Subcutaneous adipose tissue (tissue), 4 donors: ENCODE results near the gene SPTBN1. TPM values are rescaled to one million over a fixed set of nuclear protein-coding genes. Genes with fewer than 3 reads are reported as not detected.

Experiments used
- total RNA-seq, 4 donors: library from RNA; depleted of rRNA; stranded (reverse); fragments of >200 nt; gene quantifications; one replicate each; pipeline ENCODE4 v1.1.0, GENCODE V29; 2016
- TF ChIP-seq, protein P1 (sequence below): fragments of 450-650 bp; IDR thresholded peaks from one replicate; pipeline ENCODE4 v1.5.1; 2016; ENCODE audit warnings: low read depth, mild to moderate bottlenecking, control low read depth, antibody characterized with exemption, moderate library complexity

Gene SPTBN1
- total RNA-seq, 4 donors from 2014 or later, result 655 to 1,523 (median 889) TPM

DNA sequence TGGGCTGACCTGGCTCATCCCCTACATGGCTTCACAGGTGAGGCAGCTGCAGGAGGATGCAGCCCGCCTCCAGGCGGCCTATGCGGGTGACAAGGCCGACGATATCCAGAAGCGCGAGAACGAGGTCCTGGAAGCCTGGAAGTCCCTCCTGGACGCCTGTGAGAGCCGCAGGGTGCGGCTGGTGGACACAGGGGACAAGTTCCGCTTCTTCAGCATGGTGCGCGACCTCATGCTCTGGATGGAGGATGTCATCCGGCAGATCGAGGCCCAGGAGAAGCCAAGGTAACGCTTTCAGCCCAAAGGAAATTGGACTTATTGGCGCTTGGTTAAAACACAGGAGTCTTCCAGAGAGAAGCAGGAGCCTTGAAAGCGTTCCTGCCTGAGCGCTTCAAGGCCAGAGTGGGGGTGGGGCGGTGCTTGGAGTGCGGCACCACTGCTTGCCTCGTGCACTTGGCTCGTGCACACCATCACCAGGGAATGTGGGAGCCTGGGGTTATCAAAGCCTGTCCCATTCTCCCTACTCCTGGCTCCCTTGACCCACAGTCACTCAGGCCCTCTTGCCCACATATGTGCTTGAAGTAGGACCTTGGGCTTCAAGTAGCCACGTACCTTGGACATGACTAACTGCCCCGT lies 197.6 kb downstream of the SPTBN1 start:
- TF ChIP-seq, protein P1, sequence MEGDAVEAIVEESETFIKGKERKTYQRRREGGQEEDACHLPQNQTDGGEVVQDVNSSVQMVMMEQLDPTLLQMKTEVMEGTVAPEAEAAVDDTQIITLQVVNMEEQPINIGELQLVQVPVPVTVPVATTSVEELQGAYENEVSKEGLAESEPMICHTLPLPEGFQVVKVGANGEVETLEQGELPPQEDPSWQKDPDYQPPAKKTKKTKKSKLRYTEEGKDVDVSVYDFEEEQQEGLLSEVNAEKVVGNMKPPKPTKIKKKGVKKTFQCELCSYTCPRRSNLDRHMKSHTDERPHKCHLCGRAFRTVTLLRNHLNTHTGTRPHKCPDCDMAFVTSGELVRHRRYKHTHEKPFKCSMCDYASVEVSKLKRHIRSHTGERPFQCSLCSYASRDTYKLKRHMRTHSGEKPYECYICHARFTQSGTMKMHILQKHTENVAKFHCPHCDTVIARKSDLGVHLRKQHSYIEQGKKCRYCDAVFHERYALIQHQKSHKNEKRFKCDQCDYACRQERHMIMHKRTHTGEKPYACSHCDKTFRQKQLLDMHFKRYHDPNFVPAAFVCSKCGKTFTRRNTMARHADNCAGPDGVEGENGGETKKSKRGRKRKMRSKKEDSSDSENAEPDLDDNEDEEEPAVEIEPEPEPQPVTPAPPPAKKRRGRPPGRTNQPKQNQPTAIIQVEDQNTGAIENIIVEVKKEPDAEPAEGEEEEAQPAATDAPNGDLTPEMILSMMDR, result no peak

DNA sequence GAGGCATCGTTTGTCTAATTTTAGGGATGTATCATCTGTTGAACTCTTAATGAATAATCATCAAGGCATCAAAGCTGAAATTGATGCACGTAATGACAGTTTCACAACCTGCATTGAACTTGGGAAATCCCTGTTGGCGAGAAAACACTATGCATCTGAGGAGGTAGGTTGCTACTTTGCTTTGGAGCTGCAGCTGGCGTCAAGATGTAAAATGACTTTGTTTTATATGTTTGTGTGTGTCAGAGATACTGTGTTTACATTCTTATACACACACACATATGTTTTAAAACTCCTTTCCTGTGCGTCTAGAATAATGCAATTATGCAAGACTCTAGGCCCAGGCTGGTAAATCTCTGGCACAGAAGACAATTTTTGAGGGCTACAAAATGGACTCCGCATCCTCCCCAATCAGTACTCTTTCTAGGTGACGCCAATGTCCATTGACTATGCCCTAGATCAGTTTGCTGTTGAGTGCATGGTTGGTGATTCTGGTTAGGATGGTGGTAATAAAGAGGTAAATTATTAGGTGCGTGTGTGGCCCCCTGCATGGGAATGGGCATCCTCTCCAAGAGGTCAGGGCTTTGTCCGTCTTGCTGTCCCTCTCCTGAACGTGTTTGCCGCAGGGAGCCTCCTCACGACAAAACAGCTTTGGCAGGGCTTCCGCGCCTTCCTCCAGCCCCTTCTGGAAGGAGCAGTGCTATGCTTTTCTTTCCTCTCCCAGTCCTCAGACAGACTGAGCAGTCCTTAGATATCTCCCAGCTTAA lies 199.1 kb downstream of the SPTBN1 start:
- TF ChIP-seq, protein P1, result no peak

DNA sequence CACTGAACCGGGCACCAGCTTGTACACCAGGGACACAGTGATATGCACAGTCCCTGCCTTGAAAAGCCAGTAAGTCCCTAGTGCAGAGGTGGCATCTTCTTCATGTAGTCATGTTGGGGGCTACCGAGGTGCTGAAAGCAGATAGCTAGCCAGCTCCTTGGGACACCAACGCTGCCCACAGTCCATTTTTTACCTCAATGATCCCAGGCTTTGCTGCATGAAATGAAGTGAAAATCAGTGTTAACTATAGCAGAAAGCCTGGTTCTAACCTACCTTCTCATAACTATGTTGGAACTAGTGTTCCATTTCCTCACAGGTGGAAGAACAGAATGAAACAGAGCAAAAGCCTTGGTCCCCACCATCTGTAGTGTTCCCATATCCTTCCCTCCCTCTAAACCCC lies 200.7 kb downstream of the SPTBN1 start:
- TF ChIP-seq, protein P1, result no peak

DNA sequence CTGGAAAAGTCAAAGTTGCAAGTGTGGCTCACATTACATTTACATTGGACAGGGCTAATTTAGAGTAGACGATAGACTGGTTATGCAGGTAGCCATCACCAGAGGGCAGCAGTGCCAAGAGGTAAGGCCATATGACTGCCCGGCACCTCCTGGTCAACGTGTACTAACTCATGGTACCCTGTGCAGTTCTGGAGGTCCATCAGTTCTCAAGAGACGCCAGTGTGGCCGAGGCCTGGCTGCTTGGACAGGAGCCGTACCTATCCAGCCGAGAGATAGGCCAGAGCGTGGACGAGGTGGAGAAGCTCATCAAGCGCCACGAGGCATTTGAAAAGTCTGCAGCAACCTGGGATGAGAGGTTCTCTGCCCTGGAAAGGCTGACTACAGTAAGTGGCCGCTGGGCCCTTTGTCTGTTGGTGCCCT lies 201.5 kb downstream of the SPTBN1 start:
- TF ChIP-seq, protein P1, result no peak

DNA sequence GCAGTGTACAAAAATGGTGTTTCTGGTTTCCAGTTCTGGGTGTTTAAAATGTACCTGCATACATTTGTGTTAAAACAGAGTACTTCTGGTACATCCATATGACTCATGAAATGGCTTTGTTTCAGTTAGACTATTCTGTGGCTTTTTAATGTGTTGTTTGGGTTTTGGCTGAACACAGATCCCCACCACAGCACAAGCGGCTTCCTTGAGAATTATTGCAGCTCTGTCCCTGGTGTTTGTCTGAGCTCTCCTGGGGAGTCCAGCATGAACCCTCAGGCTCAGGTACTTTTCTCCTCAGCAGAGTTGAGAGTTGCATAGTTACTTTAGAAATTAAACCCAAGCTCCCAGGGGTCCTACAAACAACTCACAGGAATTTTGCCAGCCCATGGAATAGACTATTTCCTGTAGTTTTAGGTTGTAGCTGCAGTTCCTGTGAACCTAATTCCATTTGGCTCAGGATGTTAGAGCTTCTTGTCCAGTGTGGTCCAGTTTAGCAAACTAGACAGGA lies 202.5 kb downstream of the SPTBN1 start:
- TF ChIP-seq, protein P1, result no peak

DNA sequence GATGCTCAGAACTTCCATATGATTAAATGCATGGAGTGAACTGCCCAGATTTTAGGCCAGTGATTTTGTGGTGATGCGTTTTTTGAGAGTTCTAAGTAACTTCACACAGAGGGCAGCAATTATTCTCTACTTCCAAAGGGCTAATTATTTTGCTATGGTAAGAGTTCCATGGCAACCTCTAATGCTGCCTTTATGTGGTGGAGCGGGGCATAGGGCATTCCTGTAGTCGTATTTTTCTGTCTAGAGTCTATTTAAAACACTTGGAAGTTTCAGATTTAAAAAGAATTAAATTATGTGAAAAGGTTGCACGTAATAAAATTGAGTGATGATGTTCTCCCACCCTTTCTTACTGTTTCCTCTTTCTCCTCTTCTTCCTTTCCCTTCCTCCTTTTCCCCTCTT lies 203.4 kb downstream of the SPTBN1 start:
- TF ChIP-seq, protein P1, result no peak

DNA sequence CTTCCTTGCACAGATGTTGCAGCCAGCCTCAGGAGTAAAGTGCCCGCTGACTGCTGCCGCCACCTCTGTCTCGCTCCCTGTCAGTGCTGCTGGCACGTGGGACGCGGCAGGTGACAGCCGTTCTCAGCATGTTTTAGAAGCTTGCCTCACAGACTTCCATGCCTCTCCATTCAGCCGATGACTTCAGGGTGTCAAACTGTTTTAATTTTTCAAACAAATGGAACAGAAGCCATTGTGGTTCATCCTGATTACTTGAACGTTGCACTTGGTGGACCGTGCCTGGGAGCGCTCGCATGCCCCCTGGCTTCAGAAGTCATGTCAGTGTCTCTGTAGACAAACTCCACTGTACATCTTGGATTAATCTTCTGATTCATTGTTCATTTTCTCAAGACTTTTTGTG lies 204.6 kb downstream of the SPTBN1 start:
- TF ChIP-seq, protein P1, result no peak
